Activated naive CD4-positive, alpha-beta T cell treated with anti-CD3 and anti-CD28 coated beads, Interleukin-2, amount 10 ng/mL, durations not matched to agents 5 hours and 36 hours (primary cell): Measurements from ENCODE around the gene CCNH. TPM values are rescaled to one million over a fixed set of nuclear protein-coding genes. Genes with fewer than 3 reads are reported as not detected.

Source experiments
- total RNA-seq, 2 experiments: library from RNA; stranded (reverse); gene quantifications; one replicate each; pipeline ENCODE4 v1.2.3, GENCODE V29; 2021

CCNH gene
- 10 to 100 TPM; 44.0 to 47.5 TPM for total RNA-seq

GRCh38 chr5:87412630-87413342 lies at the start of gene CCNH:
Gene CCNH, minus strand, starts transcription at chr5:87412930. Its CDS starts 136 bp downstream, at chr5:87412794.

Other genes starting within 250 kb of the CCNH start
- gene RASA1, start 145.0 kb downstream of the CCNH start, total RNA-seq: 10 to 100 TPM; 20.0 to 20.1 TPM